Nephron (organoid): ENCODE results near the gene NDUFAB1.
A peak's percentile ranks its signal among the peaks of the same experiment; 100 is the strongest.

ENCODE experiments used
- H3K27ac Mint-ChIP-seq, 3 experiments: 2 replicates each; pipeline ENCODE4 v1.8.0; 2020; ENCODE audit warnings: mixed read lengths in 3 of 3, mild to moderate bottlenecking in 2 of 3, moderate library complexity in 1 of 3
- H3K27me3 Mint-ChIP-seq: 2 replicates; pipeline ENCODE4 v1.8.0; 2021; ENCODE audit warnings: low read depth, mild to moderate bottlenecking, moderate library complexity, mixed read lengths
- H3K36me3 Mint-ChIP-seq: 2 replicates; pipeline ENCODE4 v1.8.0; 2020; ENCODE audit warnings: low read depth, mixed read lengths
- H3K4me1 Mint-ChIP-seq: 2 replicates; pipeline ENCODE4 v1.8.0; 2020; ENCODE audit warnings: mixed read lengths
- H3K4me3 Mint-ChIP-seq, 3 experiments: 2 replicates each; pipeline ENCODE4 v1.8.0; 2020; ENCODE audit warnings: mild to moderate bottlenecking in 3 of 3, mixed read lengths in 3 of 3, moderate library complexity in 2 of 3
- H3K9me3 Mint-ChIP-seq: 2 replicates; pipeline ENCODE4 v1.8.0; 2020; ENCODE audit warnings: mixed read lengths
- CTCF ChIP-seq, 3 experiments: fragments of 200-600 bp; sonication (generic); IDR thresholded peaks; one replicate each; pipeline ENCODE4 v1.5.0; 2021; ENCODE audit warnings: antibody characterized with exemption in 3 of 3; ENCODE audit not compliant: unreplicated experiment in 3 of 3

Gene NDUFAB1

GRCh38 chr16:23564575-23565363 lies 31.3 kb downstream of the NDUFAB1 start:
- TF ChIP-seq CTCF (IDR thresholded peaks at IDR 0.05; ENCODE audit: unreplicated experiment in 3 of 3): no peak
- H3K4me1 Mint-ChIP-seq: peaks cover 7% of the 10 kb centered on the region
- H3K27me3 Mint-ChIP-seq: no peaks in the 10 kb centered on the region
- H3K4me3 Mint-ChIP-seq: no peak overlapping the region
- H3K27ac Mint-ChIP-seq: no peak overlapping the region
- no peaks in the 10 kb centered on the region for H3K9me3 Mint-ChIP-seq
- peaks cover 72% of the 10 kb centered on the region for H3K36me3 Mint-ChIP-seq

- peaks cover 16% of the 10 kb centered on the region for H3K4me1 Mint-ChIP-seq
- H3K36me3 Mint-ChIP-seq: peaks cover 72% of the 10 kb centered on the region
- no peaks in the 10 kb centered on the region for H3K9me3 Mint-ChIP-seq
- no peak for TF ChIP-seq CTCF (IDR thresholded peaks at IDR 0.05; ENCODE audit: unreplicated experiment in 3 of 3)
- no peak overlapping the region for H3K27ac Mint-ChIP-seq
- no peaks in the 10 kb centered on the region for H3K27me3 Mint-ChIP-seq
- H3K4me3 Mint-ChIP-seq: peak overlapping the region in 1 of 3 experiments; percentile 11
Measured at GRCh38 chr16:23563186-23563585, 32.9 kb downstream of the NDUFAB1 start.

- peaks cover 69% of the 10 kb centered on the region for H3K36me3 Mint-ChIP-seq
- H3K4me1 Mint-ChIP-seq: peaks cover 16% of the 10 kb centered on the region
- TF ChIP-seq CTCF (IDR thresholded peaks at IDR 0.05; ENCODE audit: unreplicated experiment in 3 of 3): no peak
- no peaks in the 10 kb centered on the region for H3K27me3 Mint-ChIP-seq
- no peak overlapping the region for H3K27ac Mint-ChIP-seq
- peak overlapping the region in 1 of 3 experiments; percentile 53 for H3K4me3 Mint-ChIP-seq
- H3K9me3 Mint-ChIP-seq: no peaks in the 10 kb centered on the region
Measured at GRCh38 chr16:23562505-23562904, 33.6 kb downstream of the NDUFAB1 start.

- no peaks in the 10 kb centered on the region for H3K27me3 Mint-ChIP-seq
- no peak for TF ChIP-seq CTCF (IDR thresholded peaks at IDR 0.05; ENCODE audit: unreplicated experiment in 3 of 3)
- no peaks in the 10 kb centered on the region for H3K9me3 Mint-ChIP-seq
- peak overlapping the region in 1 of 3 experiments; percentile 38 for H3K4me3 Mint-ChIP-seq
- H3K36me3 Mint-ChIP-seq: peaks cover 59% of the 10 kb centered on the region
- peaks cover 21% of the 10 kb centered on the region for H3K4me1 Mint-ChIP-seq
- no peak overlapping the region for H3K27ac Mint-ChIP-seq
Measured at GRCh38 chr16:23561586-23561985, 34.5 kb downstream of the NDUFAB1 start.

GRCh38 chr16:23557779-23558702 lies 38.1 kb downstream of the NDUFAB1 start:
- Mint-ChIP-seq H3K4me3 (peak overlapping the region; percentile 93 to 97 (median 94)), H3K36me3 (peaks cover 34% of the 10 kb centered on the region)

More at GRCh38 chr16:23557779-23558702, 38.1 kb downstream of the NDUFAB1 start:
- Mint-ChIP-seq H3K27ac (peak overlapping the region; percentile 91 to 96 (median 93)), H3K4me1 (peaks cover 21% of the 10 kb centered on the region), H3K9me3 (no peaks in the 10 kb centered on the region), H3K27me3 (no peaks in the 10 kb centered on the region)
- no peak for TF ChIP-seq CTCF (IDR thresholded peaks at IDR 0.05; ENCODE audit: unreplicated experiment in 3 of 3)
